C4-2B (cell line): Measurements from ENCODE around the gene OR10A6.

Source experiments
- ZFX ChIP-seq: fragments of 450-650 bp; IDR thresholded peaks from 2 replicates; pipeline ENCODE4 v1.6.1; 2017
- TF ChIP-seq, protein P1 (sequence below): fragments of 450-650 bp; conservative IDR thresholded peaks from 2 replicates; pipeline ENCODE4 v1.5.1; 2017; ENCODE audit warnings: mild to moderate bottlenecking

DNA sequence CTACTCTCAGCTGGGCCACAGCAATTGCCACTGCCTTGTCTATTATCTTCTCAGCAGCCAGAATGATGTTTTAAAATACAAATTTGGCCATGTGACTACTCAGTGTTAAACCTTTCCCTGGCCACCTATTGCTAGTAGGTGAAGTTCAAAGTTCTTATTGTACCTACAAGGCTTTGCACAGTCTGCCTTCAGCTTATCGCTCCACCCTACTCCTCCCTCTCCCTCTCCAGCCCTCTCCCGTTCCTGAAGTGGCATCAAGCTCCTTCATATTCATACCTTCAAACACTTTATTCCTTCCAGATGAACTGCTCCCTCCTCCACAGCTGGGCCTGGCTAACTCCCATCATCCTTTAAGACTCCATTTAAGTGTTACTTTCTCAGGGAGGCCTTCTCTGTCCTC is 37.3 kb downstream of the OR10A6 start:
- TF ChIP-seq, protein P1, sequence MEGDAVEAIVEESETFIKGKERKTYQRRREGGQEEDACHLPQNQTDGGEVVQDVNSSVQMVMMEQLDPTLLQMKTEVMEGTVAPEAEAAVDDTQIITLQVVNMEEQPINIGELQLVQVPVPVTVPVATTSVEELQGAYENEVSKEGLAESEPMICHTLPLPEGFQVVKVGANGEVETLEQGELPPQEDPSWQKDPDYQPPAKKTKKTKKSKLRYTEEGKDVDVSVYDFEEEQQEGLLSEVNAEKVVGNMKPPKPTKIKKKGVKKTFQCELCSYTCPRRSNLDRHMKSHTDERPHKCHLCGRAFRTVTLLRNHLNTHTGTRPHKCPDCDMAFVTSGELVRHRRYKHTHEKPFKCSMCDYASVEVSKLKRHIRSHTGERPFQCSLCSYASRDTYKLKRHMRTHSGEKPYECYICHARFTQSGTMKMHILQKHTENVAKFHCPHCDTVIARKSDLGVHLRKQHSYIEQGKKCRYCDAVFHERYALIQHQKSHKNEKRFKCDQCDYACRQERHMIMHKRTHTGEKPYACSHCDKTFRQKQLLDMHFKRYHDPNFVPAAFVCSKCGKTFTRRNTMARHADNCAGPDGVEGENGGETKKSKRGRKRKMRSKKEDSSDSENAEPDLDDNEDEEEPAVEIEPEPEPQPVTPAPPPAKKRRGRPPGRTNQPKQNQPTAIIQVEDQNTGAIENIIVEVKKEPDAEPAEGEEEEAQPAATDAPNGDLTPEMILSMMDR = no peak
- TF ChIP-seq ZFX = no peak
